IPS-18c (cell line): ENCODE data around the gene DAD1.
A peak's percentile ranks its signal among the peaks of the same experiment; 100 is the strongest.
"Not testable (repeated sequence)": the region's sequence is repeated elsewhere in the genome, so short reads cannot be mapped to it uniquely, and the experiment has no call there.

ENCODE experiments used
- H3K4me3 ChIP-seq: 2 replicates; pipeline ENCODE4 v1.7.0; 2013; ENCODE audit warnings: low read depth, mild to moderate bottlenecking, low read length, moderate library complexity; ENCODE audit not compliant: insufficient read depth
- H3K9me3 ChIP-seq: one replicate; pipeline ENCODE4 v1.6.1; 2013; ENCODE audit warnings: mild to moderate bottlenecking, low read length, moderate library complexity; ENCODE audit not compliant: control insufficient read depth, insufficient read depth

DAD1 gene

DNA sequence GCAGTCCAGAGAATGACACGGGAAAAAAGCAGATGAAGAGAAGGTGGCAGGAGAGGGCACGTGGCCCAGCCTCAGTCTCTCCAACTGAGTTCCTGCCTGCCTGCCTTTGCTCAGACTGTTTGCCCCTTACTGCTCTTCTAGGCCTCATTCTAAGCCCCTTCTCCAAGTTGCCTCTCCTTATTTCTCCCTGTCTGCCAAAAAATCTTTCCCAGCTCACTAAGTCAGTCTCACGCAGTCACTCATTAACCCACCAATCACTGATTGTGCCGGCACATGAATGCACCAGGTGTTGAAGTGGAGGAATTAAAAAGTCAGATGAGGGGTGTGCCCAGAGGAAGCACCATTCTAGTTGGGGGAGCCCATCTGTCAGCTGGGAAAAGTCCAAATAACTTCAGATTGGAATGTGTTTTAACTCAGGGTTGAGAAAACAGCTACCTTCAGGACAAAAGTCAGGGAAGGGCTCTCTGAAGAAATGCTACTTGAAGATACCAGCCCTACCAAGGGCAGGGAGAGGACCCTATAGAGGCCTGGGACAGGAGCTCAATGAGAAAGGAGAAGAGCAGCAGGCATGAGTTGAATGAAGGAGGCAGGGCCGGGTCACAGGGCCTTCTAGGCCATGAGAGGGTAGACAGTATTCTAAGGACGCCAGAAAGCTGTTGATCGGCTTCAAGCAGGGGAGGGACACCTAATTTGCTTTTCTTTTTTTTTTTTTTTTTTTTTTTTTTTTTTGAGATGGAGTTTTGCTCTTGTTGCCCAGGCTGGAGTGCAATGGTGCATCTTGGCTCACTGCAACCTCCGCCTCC, 40.9 kb downstream of the DAD1 start:
- no peaks in the 10 kb centered on the region for H3K9me3 ChIP-seq
- no peak overlapping the region for H3K4me3 ChIP-seq

DNA sequence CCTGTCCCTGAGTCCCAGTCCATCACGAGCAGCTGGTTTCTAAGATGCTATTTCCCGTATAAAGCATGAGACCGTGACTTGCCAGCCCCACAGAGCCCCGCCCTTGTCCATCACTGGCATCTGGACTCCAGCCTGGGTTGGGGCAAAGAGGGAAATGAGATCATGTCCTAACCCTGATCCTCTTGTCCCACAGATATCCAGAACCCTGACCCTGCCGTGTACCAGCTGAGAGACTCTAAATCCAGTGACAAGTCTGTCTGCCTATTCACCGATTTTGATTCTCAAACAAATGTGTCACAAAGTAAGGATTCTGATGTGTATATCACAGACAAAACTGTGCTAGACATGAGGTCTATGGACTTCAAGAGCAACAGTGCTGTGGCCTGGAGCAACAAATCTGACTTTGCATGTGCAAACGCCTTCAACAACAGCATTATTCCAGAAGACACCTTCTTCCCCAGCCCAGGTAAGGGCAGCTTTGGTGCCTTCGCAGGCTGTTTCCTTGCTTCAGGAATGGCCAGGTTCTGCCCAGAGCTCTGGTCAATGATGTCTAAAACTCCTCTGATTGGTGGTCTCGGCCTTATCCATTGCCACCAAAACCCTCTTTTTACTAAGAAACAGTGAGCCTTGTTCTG, 41.6 kb downstream of the DAD1 start:
- H3K9me3 ChIP-seq: no peaks in the 10 kb centered on the region
- H3K4me3 ChIP-seq: no peak overlapping the region

- H3K4me3 ChIP-seq: no peak overlapping the region
Observed at GRCh38 chr14:22546722-22547071, 42.3 kb downstream of the DAD1 start.

GRCh38 chr14:22545842-22546721, 42.9 kb downstream of the DAD1 start:
- no peaks in the 10 kb centered on the region for H3K9me3 ChIP-seq
- H3K4me3 ChIP-seq: no peak overlapping the region; the same call in 1 of the 2 replicates

More at GRCh38 chr14:22546722-22547071, 42.3 kb downstream of the DAD1 start:
- H3K9me3 ChIP-seq: no peaks in the 10 kb centered on the region

GRCh38 chr14:22544881-22545420, 44.1 kb downstream of the DAD1 start:
- Histone ChIP-seq H3K9me3 (no peaks in the 10 kb centered on the region), H3K4me3 (no peak overlapping the region)

DNA sequence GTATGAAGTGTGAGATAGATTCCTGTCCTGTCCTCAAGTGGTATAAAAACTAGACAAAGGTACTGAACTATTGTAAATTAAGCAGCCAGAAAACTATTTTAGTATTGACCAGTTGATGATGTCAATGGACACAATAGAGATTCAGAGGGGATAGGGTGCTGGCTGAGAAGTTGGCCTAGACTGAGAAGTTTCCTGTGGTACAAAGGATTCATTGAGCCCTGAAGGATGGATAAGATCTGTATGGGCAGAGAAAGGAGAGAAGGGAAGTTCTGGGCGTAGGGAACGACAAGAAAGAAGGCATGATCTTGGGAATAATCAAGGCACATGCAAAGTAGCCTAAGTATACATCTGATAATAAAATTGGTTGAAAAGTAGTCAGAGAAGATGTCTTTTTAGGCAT, 44.6 kb downstream of the DAD1 start:
- Histone ChIP-seq H3K9me3 (no peaks in the 10 kb centered on the region), H3K4me3 (no peak overlapping the region)

- not testable (repeated sequence) for H3K9me3 ChIP-seq, H3K4me3 ChIP-seq
Observed at GRCh38 chr14:22543570-22544357, 45.3 kb downstream of the DAD1 start.

- no peak overlapping the region for H3K4me3 ChIP-seq
- no peaks in the 10 kb centered on the region for H3K9me3 ChIP-seq
Observed at GRCh38 chr14:22542360-22542759, 46.7 kb downstream of the DAD1 start.

DNA sequence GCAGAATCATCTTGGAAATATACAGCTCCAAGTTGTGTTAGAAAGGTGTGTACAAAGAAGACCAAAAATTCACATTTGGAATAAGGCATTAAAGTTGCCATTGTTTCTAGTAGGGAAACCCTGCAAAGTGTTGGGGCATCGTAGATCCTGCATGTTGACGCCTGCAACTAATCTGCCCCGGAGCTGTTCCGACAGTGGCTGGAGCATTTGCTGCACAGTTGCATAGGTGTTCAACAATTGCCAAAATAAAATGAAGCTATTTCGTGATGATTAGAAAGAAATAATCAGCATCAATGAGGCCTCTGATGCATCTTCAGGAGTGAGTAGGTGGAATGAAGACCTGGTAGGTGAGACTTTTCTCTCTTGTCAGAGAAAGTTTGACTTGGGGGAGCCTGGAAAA, 47.3 kb downstream of the DAD1 start:
- Histone ChIP-seq H3K9me3 (no peaks in the 10 kb centered on the region), H3K4me3 (no peak overlapping the region)

DNA sequence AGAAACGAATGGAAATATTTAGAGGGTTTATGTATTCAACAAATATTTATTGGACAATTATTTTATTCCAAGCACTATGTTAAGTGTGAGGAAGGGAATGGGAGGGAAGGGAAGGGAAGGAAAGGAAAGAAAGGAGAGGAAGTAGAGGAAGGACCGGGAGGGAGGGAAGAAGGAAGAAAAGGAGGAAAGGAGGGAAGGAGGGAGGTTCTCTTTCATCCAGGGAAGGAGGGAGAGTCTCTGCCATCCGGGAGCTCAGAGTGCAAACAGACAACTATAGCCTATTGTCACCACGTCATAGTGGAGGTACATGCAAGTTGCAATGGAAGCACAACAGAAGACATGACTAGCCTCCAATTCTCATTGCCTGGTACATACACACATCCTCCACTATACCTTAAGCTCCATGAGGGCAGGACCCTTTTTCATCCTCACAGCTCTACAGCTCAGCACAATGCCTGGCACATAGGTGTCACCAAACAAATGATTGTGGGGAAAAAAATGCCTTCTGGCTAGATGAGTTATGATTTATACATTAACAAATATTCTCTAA, 48.1 kb downstream of the DAD1 start:
- Histone ChIP-seq H3K9me3 (no peaks in the 10 kb centered on the region), H3K4me3 (no peak overlapping the region)

GRCh38 chr14:22540293-22540692, 48.7 kb downstream of the DAD1 start:
- no peak overlapping the region for H3K4me3 ChIP-seq
- H3K9me3 ChIP-seq: no peaks in the 10 kb centered on the region

DNA sequence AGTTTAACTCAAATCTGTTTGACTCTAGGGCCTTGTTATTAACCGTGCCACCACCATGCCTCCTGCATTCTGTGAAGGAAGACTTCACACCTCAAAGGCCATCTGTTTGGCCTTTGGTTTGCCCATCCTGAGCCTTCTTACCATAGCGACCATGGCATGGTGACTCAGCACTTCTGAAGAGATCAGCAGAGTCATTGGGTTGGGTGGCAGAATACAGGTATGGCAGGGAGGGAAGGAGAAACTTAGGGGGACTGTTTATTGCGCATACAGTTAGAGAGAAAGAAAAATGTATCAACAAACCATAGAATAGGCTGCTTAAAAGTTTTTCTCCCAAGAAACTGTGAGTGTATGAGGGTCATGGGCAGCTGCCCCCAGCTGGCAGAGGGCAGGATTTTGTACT, 49.2 kb downstream of the DAD1 start:
- Histone ChIP-seq H3K4me3 (no peak overlapping the region), H3K9me3 (no peaks in the 10 kb centered on the region)

DNA sequence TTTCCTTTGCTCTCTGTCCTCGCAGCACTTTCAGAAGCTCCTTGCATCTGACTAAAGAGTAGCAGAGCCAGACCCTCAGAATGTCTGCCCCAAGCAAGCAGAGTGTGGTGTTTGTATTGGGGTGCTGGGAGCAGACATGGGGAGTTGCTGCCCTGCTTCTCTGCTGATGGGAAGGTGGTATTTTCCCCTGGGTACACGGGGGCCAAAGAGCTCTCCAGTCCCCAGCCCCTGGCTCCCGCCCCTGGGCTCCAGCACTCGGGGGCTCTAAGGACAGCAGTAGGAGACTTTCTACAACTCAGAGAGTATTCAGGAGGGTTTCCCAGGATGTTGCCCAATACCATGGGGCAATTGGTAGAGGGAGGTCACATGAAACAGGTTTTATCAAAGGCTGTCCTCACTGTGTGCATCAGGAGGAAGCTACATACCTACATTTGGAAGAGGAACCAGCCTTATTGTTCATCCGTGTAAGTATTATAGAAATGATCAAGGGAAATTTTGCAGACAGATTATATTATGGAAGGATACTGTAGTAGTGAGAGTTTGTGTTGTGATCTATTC, 50.3 kb downstream of the DAD1 start:
- H3K9me3 ChIP-seq: no peaks in the 10 kb centered on the region
- H3K4me3 ChIP-seq: no peak overlapping the region

GRCh38 chr14:22537436-22538310, 51.4 kb downstream of the DAD1 start:
- Histone ChIP-seq H3K4me3 (peak overlapping the region; percentile 24; the same call in 1 of the 2 replicates), H3K9me3 (no peaks in the 10 kb centered on the region)

- peak overlapping the region; percentile 24; the same call in 1 of the 2 replicates for H3K4me3 ChIP-seq
- no peaks in the 10 kb centered on the region for H3K9me3 ChIP-seq
Observed at GRCh38 chr14:22536853-22537338, 52.1 kb downstream of the DAD1 start.
